Measurements from ENCODE around the gene PMIS2.
"Not testable (repeated sequence)": the region's sequence is repeated elsewhere in the genome, so short reads cannot be mapped to it uniquely, and the experiment has no call there.

Gene PMIS2

GRCh38 chr19:35595026-35595425, 9.1 kb downstream of the PMIS2 start:
- not testable (repeated sequence) for DNase-seq (ENCODE audit: low spot score)

DNA sequence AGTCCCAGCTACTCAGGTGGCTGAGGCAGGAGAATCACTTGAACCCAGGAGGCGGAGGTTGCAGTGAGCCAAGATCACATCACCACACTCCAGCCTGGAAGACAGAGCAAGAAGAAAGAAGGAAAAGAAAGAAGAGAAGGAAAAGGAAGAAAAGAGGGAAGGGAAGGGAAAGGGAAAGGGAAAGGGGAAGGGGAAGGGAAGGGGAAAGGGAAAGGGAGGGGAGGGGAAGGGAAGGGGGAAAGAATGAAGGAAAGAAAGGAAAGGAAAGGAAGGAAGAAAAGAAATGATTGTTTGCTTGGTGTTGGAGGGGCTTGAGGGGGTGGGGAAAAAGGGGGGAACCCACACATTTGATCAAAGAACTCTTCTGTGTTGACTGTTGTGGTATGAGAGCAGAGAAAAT, 10.0 kb downstream of the PMIS2 start:
- no peak for DNase-seq (ENCODE audit: low spot score)

- no peak for DNase-seq (ENCODE audit: low spot score)
Measured at GRCh38 chr19:35596366-35596999, 10.5 kb downstream of the PMIS2 start.

DNA sequence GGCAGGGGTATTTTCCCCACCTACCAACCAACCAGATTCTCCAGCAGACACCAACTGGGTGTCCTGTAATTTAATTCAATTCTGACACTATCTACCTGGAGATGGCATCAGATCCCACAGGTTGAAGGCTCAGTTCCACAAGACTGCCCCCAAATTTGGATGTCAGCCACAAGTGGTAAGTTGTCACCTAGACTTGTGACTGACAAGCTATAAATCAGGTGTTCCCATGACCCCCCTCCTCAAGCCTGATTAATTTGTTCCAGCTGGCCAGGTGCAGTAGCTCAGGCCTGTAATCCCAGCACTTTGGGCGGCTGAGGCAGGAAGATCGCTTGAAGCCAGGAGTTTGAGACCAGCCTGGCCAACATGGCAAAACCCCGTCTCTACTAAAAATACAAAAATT, 16.0 kb downstream of the PMIS2 start:
- no peak for DNase-seq (ENCODE audit: low spot score)

DNA sequence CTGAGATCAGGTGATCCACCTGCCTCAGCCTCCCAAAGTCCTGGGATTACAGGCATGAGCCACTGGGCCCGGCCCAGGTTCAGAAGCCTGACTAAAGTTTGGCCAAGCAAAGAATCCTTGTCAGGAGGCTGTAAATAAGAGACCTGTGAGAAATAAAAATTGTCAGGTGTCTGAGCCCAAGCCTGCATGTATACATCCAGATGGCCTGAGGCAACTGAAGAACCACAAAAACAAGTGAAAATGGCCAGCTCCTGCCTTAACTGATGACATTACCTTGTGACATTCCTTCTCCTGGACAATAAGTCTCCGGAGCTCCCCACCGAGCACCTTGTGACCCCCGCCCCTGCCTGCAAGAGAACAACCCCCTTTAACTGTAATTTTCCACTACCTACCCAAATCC, 18.5 kb downstream of the PMIS2 start:
- not testable (repeated sequence) for DNase-seq (ENCODE audit: low spot score)

DNA sequence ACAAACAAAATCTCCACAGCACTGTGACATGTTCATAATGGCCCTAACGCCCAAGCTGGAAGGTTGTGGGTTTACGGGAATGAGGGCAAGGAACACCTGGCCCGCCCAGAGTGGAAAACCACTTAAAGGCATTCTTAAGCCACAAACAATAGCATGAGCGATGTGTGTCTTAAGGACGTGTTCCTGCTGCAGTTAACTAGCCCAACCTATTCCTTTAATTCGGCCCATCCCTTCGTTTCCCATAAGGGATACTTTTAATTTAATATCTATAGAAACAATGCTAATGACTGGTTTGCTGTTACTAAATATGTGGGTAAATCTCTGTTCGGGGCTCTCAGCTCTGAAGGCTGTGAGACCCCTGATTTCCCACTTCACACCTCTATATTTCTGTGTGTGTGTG, 21.2 kb downstream of the PMIS2 start:
- DNase-seq (ENCODE audit: low spot score), result not testable (repeated sequence)

GRCh38 chr19:35607661-35608060, 21.7 kb downstream of the PMIS2 start:
- DNase-seq (ENCODE audit: low spot score), result no peak

GRCh38 chr19:35608251-35608650, 22.3 kb downstream of the PMIS2 start:
- DNase-seq (ENCODE audit: low spot score), result no peak

DNA sequence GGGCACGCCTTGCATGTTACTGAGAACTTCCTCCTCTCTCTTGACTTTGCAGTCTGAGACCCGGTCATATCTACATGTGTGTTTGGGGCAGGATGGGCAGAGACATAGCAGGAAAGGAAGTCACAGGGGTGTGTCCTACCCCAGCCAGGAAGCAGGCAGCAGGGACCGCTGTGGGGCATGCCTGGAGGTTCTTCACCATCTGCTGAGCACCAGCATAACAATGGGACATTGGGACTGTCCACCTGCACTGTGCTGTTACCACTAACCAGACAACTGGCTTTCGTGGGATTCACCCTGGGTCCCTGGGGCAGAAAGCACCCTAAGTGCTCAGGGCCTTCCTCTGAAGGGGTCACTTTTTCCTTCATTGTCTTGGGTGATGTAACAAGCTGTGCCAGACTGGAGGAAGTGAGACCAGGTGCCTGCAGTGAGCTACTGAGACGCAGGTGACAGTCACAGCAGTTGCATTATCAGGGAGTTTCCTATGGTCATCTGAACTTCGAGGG, 23.9 kb downstream of the PMIS2 start:
- DNase-seq (ENCODE audit: low spot score), result no peak

DNA sequence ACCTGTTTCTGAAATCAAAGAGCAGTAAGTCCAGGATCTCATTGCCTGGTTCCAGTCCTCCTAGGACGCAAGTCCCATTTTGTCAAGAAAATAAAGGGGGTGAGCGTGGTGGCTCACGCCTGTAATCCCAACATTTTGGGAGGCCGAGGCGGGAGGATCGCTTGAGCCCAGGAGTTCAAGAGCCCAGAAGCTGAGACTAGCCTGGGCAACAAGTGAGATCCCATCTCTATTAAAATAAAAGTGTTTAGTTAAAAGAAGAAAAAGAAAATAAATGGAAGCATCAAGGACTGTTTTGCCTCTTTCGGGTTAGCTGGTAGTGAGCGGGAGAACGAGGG, 26.2 kb downstream of the PMIS2 start:
- DNase-seq (ENCODE audit: low spot score), result no peak

- peak; percentile 92 for DNase-seq (ENCODE audit: low spot score)
Measured at GRCh38 chr19:35612559-35613321, 26.8 kb downstream of the PMIS2 start, which contains the start of gene HAUS5. TSS of gene HAUS5 (plus strand) at chr19:35612735. CDS start at chr19:35612795, 60 bp downstream.

DNA sequence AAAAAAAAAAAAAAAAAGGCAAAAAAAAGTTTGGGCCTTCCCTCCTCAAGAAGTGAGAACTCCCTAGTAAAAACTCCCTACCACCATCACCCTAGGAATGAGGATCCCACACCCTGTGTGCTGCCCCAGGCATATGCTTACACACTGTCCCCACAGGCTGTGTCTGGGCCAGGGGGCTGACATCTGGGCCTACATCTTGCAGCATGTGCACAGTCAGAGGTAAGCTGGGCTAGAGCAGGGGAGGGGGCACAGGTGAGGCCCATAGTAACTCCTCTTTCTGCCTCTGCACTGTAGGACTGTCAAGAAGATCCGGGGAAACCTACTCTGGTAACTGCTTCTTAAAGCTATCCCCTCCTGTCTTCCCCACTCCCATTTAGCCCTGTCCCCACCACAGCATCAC, 27.6 kb downstream of the PMIS2 start:
- DNase-seq (ENCODE audit: low spot score), result no peak

- no peak for DNase-seq (ENCODE audit: low spot score)
Measured at GRCh38 chr19:35615036-35615435, 29.1 kb downstream of the PMIS2 start.

DNA sequence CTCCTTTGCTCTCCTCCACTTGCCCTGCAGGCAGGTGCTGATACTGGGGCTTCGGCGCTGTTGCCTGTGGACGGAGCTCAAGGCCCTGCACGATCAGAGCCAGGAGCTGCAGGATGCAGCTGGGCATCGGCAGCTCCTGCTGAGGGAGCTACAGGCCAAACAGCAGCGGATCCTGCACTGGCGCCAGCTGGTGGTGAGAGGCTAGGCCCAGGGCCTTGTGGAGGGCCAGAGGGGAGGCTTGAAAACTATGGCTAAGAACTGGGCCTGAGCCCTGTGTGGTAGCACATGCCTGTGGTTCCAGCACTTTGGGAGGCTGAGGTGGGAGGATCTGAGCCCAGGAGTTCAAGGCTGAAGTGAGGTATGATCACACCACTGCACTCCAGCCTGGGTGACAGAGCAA, 32.9 kb downstream of the PMIS2 start:
- DNase-seq (ENCODE audit: low spot score), result no peak

- no peak for DNase-seq (ENCODE audit: low spot score)
Measured at GRCh38 chr19:35619290-35619923, 33.4 kb downstream of the PMIS2 start.

DNA sequence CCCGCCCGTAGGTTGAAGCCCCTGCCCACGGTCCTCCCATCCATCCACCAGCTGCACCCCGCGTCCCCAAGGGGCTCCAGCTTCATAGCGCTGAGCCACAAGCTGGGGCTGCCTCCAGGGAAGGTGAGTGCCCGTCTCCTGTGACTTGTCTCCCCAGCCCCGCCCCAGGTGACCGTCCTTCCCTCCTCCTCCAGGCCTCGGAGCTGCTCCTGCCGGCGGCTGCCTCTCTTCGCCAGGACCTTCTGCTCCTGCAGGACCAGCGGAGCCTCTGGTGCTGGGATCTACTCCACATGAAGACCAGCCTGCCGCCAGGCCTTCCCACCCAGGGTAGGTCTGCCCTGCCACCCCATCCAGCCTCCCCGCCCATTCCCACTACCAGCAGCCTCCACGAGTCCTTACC, 34.0 kb downstream of the PMIS2 start:
- no peak for DNase-seq (ENCODE audit: low spot score)

- DNase-seq (ENCODE audit: low spot score), result no peak
Measured at GRCh38 chr19:35621708-35622107, 35.7 kb downstream of the PMIS2 start.

- DNase-seq (ENCODE audit: low spot score), result no peak
Measured at GRCh38 chr19:35622750-35623149, 36.8 kb downstream of the PMIS2 start.

- DNase-seq (ENCODE audit: low spot score), result no peak
Measured at GRCh38 chr19:35623327-35624010, 37.5 kb downstream of the PMIS2 start.

GRCh38 chr19:35628264-35628564, 42.2 kb downstream of the PMIS2 start:
- DNase-seq (ENCODE audit: low spot score), result no peak

DNA sequence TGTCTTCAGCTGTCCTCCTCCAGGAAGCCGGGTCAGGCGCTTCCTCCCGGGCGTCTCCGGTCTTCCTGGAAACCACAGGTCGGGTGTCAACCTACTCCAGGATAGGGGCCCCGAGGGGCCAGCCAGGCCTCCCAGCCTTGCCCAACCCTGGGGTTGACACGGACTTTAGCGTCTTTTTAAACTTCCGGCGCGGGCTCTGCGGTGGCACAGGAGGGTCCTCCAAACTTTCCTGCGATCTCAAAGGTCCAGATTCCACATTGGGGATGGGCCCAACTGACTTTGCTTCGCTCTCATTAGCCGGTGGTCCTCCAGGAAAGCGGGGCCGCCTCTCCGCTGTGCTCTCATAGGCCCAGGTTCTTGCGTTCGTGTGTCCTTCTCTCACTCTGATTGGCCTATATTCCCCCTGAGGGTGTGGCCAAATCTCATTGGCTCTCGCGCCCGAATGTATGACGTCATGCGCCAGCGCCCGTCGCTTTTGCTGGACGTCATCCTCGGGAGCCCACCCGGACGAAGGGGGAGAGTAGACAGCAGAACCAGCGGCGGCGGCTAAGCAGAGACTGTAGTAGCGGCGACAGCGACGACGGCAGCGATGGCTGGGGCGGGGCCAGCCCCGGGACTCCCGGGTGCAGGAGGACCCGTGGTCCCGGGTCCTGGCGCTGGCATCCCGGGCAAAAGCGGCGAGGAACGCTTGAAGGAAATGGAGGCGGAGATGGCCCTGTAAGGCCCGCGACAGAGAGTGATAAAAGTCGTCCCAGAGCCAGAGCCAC, 42.8 kb downstream of the PMIS2 start, which contains the start of gene RBM42:
TSS of gene RBM42 (plus strand) at position 472 of the 767 bp plus-strand sequence. CDS start at position 590, 118 bp downstream.
- DNase-seq (ENCODE audit: low spot score), result peak; percentile 98

DNA sequence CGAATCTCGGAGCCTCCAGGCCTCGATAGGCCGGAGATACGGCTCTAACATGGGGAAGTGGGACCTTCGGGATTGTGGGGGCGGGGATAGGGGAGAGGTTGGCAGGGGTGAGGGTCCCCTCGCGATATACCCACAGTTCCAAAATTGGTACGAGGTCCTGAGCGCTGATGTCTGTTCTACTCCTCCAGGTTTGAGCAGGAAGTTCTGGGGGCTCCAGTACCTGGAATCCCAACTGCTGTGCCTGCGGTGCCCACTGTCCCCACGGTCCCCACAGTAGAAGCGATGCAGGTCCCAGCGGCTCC, 43.3 kb downstream of the PMIS2 start:
- DNase-seq (ENCODE audit: low spot score), result peak; percentile 24
